GM12878 (cell line): ENCODE measurements around the gene DUSP12. TPM values are rescaled to one million over a fixed set of nuclear protein-coding genes. Genes with fewer than 3 reads are reported as not detected.

Experiments
- DPF2 ChIP-seq: fragments of 450-650 bp; IDR thresholded peaks from 2 replicates; pipeline ENCODE4 v1.6.1; 2017; ENCODE audit warnings: mild to moderate bottlenecking
- E4F1 ChIP-seq: fragments of 450-650 bp; IDR thresholded peaks from 2 replicates; pipeline ENCODE4 v1.6.1; 2018; ENCODE audit warnings: borderline replicate concordance, mild to moderate bottlenecking; ENCODE audit not compliant: partially characterized antibody
- GATAD2B ChIP-seq: fragments of 450-650 bp; conservative IDR thresholded peaks from 2 replicates; pipeline ENCODE4 v1.6.1; 2017; ENCODE audit warnings: low read depth, mild to moderate bottlenecking, moderate library complexity
- IKZF2 ChIP-seq, 2 experiments: fragments of 450-650 bp; IDR thresholded peaks; 2 replicates each; pipeline ENCODE4 v1.6.1; 2017; ENCODE audit warnings: mild to moderate bottlenecking in 2 of 2, moderate library complexity in 2 of 2
- IRF3 ChIP-seq: fragments of 450-650 bp; IDR thresholded peaks from 2 replicates; pipeline ENCODE4 v1.6.1; 2014; ENCODE audit warnings: mild to moderate bottlenecking
- IRF4 ChIP-seq: IDR thresholded peaks from 2 replicates; pipeline ENCODE4 v1.6.1; 2011; ENCODE audit warnings: low read depth, low read length
- IRF5 ChIP-seq: fragments of 450-650 bp; IDR thresholded peaks from 2 replicates; pipeline ENCODE4 v1.6.1; 2017; ENCODE audit warnings: borderline replicate concordance
- JUND ChIP-seq: IDR thresholded peaks from 2 replicates; pipeline ENCODE4 v1.6.1; 2012; ENCODE audit warnings: low read depth, mild to moderate bottlenecking, low read length, improper control_type of control experiment, moderate library complexity
- LARP7 ChIP-seq: fragments of 450-650 bp; IDR thresholded peaks from 2 replicates; pipeline ENCODE4 v1.6.1; 2017; ENCODE audit warnings: mild to moderate bottlenecking
- MEF2A ChIP-seq: IDR thresholded peaks from 2 replicates; pipeline ENCODE4 v1.6.1; 2011; ENCODE audit warnings: low read depth, mild to moderate bottlenecking, low read length, moderate library complexity; ENCODE audit not compliant: insufficient read depth
- MTA2 ChIP-seq: fragments of 450-650 bp; IDR thresholded peaks from 2 replicates; pipeline ENCODE4 v1.6.1; 2016; ENCODE audit warnings: low read depth, mild to moderate bottlenecking, moderate library complexity
- MYC ChIP-seq: IDR thresholded peaks from 2 replicates; pipeline ENCODE4 v1.6.1; 2011; ENCODE audit warnings: mild to moderate bottlenecking, low read length, moderate library complexity, inconsistent platforms; ENCODE audit not compliant: insufficient read depth, insufficient replicate concordance, insufficient read length, severe bottlenecking
- NKRF ChIP-seq: fragments of 450-650 bp; conservative IDR thresholded peaks from 2 replicates; pipeline ENCODE4 v1.6.1; 2017; ENCODE audit warnings: mild to moderate bottlenecking, moderate library complexity
- POU2F2 ChIP-seq: IDR thresholded peaks from 3 replicates; pipeline ENCODE4 v1.6.1; 2011; ENCODE audit warnings: low read depth, mild to moderate bottlenecking, low read length, borderline replicate concordance
- RB1 ChIP-seq: fragments of 450-650 bp; formaldehyde crosslinking; IDR thresholded peaks from 2 replicates; pipeline ENCODE4 v1.6.1; 2017; ENCODE audit warnings: mild to moderate bottlenecking, borderline replicate concordance
- RELB ChIP-seq: fragments of 450-650 bp; IDR thresholded peaks from 2 replicates; pipeline ENCODE4 v1.6.1; 2017; ENCODE audit warnings: low read depth, mild to moderate bottlenecking, moderate library complexity
- SMC3 ChIP-seq: IDR thresholded peaks from 2 replicates; pipeline ENCODE4 v1.6.1; 2011; ENCODE audit warnings: low read length, improper control_type of control experiment, borderline replicate concordance
- SRF ChIP-seq, 2 experiments: IDR thresholded peaks; 2 replicates each; pipeline ENCODE4 v1.6.1; 2011; ENCODE audit warnings: low read depth in 2 of 2, low read length in 2 of 2, mild to moderate bottlenecking in 1 of 2, moderate library complexity in 1 of 2
- SUPT20H ChIP-seq: IDR thresholded peaks from 2 replicates; pipeline ENCODE4 v1.6.1; 2011; ENCODE audit warnings: low read depth, mild to moderate bottlenecking, low read length, moderate library complexity, borderline replicate concordance; ENCODE audit not compliant: control insufficient read depth
- YY1 ChIP-seq: IDR thresholded peaks from 2 replicates; pipeline ENCODE4 v1.6.1; 2011; ENCODE audit warnings: low read depth, mild to moderate bottlenecking, low read length
- ZSCAN29 ChIP-seq: fragments of 450-650 bp; IDR thresholded peaks from 2 replicates; pipeline ENCODE4 v1.6.1; 2017; ENCODE audit warnings: mild to moderate bottlenecking, moderate library complexity
- polyA plus RNA-seq, 11 experiments: library from polyadenylated mRNA; depleted of rRNA in 4 of 11; unstranded in 6 of 11; stranded (reverse) in 5 of 11; fragments of >200 nt; fragmentation: Nextera tagmentation in 4 of 11; fragmentation: Illumina TruSeq in 1 of 11; extraction: Ambion mirVana in 4 of 11; extraction: Trizol in 1 of 11; gene quantifications; 1 replicate in 1 of 11; 2 replicates in 10 of 11; pipeline versions ENCODE4 v1.2.1 to v1.2.3, GENCODE V29; 2011 to 2016; ENCODE audit warnings: inconsistent platforms in 2 of 11, missing spikeins in 2 of 11, low read depth in 1 of 11
- total RNA-seq, 4 experiments: library from RNA; depleted of rRNA in 3 of 4; stranded (reverse); fragments of >200 nt in 3 of 4; fragmentation: Illumina TruSeq in 1 of 4; extraction: Trizol in 1 of 4; gene quantifications; 2 replicates each; pipeline versions ENCODE4 v1.2.1 to v1.2.3, GENCODE V29; 2013 to 2021

Gene DUSP12
- total and polyA plus RNA-seq, 10 of the 15 experiments (the other 5 are each of a cell fraction or from before 2014, with no cell fraction given) = 7.0 to 51.5 (median 35.4) TPM

GRCh38 chr1:161766102-161766981, 16.8 kb downstream of the DUSP12 start, which contains the start of gene ATF6 (continued):
- TF ChIP-seq MTA2 = peak; percentile 74
- no peak for TF ChIP-seq MEF2A
- peak; percentile 86 for TF ChIP-seq GATAD2B
- peak; percentile 80 for TF ChIP-seq YY1
- TF ChIP-seq IRF5 = no peak
- TF ChIP-seq RB1 = peak; percentile 64; the same call in 1 of the 2 replicates
- TF ChIP-seq IRF4 = peak; percentile 54; the same call in 1 of the 2 replicates
- TF ChIP-seq IKZF2 (IDR thresholded peaks at IDR 0.05) = peak; percentile 93 to 95
- peak; percentile 90; the same call in 2 of the 3 replicates for TF ChIP-seq POU2F2
- no peak for TF ChIP-seq SUPT20H
- no peak for TF ChIP-seq SMC3
- TF ChIP-seq IRF3 = 0 out of 2 replicates have a peak, but pooled peaks have one; percentile 17
- peak; percentile 90 for TF ChIP-seq NKRF
- TF ChIP-seq SRF (IDR thresholded peaks at IDR 0.05; ENCODE audit: low read depth in 2 of 2, low read length in 2 of 2) = 0 out of 4 replicates have a peak, but pooled peaks of 1 of the 2 experiments have one; percentile 39
- peak; percentile 89 for TF ChIP-seq ZSCAN29
- TF ChIP-seq DPF2 = peak; percentile 79
- peak; percentile 99 for TF ChIP-seq RELB
- TF ChIP-seq JUND = no peak
- peak; percentile 74 for TF ChIP-seq LARP7
- TF ChIP-seq E4F1 = peak; percentile 64
- no peak for TF ChIP-seq MYC
